ENCODE results near the gene PDYN. TPM values are rescaled to one million over a fixed set of nuclear protein-coding genes. Genes with fewer than 3 reads are reported as not detected.

Gene PDYN
- total RNA-seq, 2 donors from 2014 or later, result not detected

GRCh38 chr20:1997483-1998192 is 3.8 kb upstream of the PDYN start:
- no peak for ATAC-seq
- DNase-seq, result no peak
- intact Hi-C loops (cut with DNase I), result no loop called here

GRCh38 chr20:1995531-1996310 is 1.9 kb upstream of the PDYN start:
- DNase-seq, result no peak
- intact Hi-C loops (cut with DNase I), result no loop called here
- no peak for ATAC-seq

- no peak for DNase-seq
- intact Hi-C loops (cut with DNase I), result no loop called here
- no peak for ATAC-seq
These were observed 769 bp upstream of the PDYN start for GRCh38 chr20:1994627-1995026.

GRCh38 chr20:1992359-1993110 is 1.3 kb downstream of the PDYN start:
- DNase-seq, result no peak
- ATAC-seq, result no peak
- intact Hi-C loops (cut with DNase I), result no loop called here

GRCh38 chr20:1987826-1988225 is 6.0 kb downstream of the PDYN start:
- peak in 1 of 2 donors; percentile 78 for ATAC-seq
- DNase-seq, result no peak
- intact Hi-C loops (cut with DNase I), result no loop called here

GRCh38 chr20:1983301-1983700 is 10.6 kb downstream of the PDYN start:
- ATAC-seq, result no peak
- intact Hi-C loops (cut with DNase I), result no loop called here
- no peak for DNase-seq

GRCh38 chr20:1982686-1983085 is 11.2 kb downstream of the PDYN start:
- DNase-seq, result no peak
- ATAC-seq, result no peak
- intact Hi-C loops (cut with DNase I), result no loop called here

- DNase-seq, result no peak
- intact Hi-C loops (cut with DNase I), result loop anchor here in 1 of 2 donors (10.0 kb wide), 1 partner anchor 106 kb away; no protein-coding TSS in a partner anchor
- ATAC-seq, result no peak
These were observed 14.6 kb downstream of the PDYN start for GRCh38 chr20:1979106-1979778.

GRCh38 chr20:1975291-1975690 is 18.6 kb downstream of the PDYN start:
- DNase-seq, result no peak
- intact Hi-C loops (cut with DNase I), result loop anchor here in 1 of 2 donors (10.0 kb wide), 1 partner anchor 110 kb away; no protein-coding TSS in a partner anchor
- ATAC-seq, result no peak

- ATAC-seq (no peak), DNase-seq (no peak)
- intact Hi-C loops (cut with DNase I), result loop anchor here in 1 of 2 donors (10.0 kb wide), 1 partner anchor 111 kb away; no protein-coding TSS in a partner anchor
These were observed 20.0 kb downstream of the PDYN start for GRCh38 chr20:1973601-1974440.

GRCh38 chr20:1971893-1972586 is 21.8 kb downstream of the PDYN start:
- no peak for ATAC-seq
- intact Hi-C loops (cut with DNase I), result loop anchor here in 1 of 2 donors (10.0 kb wide), 1 partner anchor 113 kb away; no protein-coding TSS in a partner anchor
- no peak for DNase-seq

GRCh38 chr20:1968964-1969363 is 24.9 kb downstream of the PDYN start:
- ATAC-seq (no peak), DNase-seq (no peak)
- intact Hi-C loops (cut with DNase I), result loop anchor here (5.0 to 10.0 kb wide), 3 partner anchors 203 to 486 kb away; no protein-coding TSS in a partner anchor

- DNase-seq, result peak; percentile 84
- peak; percentile 89 to 90 for ATAC-seq
- intact Hi-C loops (cut with DNase I), result loop anchor here (1.0 to 10.0 kb wide), 4 partner anchors 204 to 489 kb away; no protein-coding TSS in a partner anchor
These were observed 28.1 kb downstream of the PDYN start for GRCh38 chr20:1965520-1966351.

- intact Hi-C loops (cut with DNase I), result loop anchor here (1.0 to 10.0 kb wide), 4 partner anchors 204 to 490 kb away; no protein-coding TSS in a partner anchor
- ATAC-seq (no peak), DNase-seq (no peak)
These were observed 29.0 kb downstream of the PDYN start for GRCh38 chr20:1964659-1965405.

GRCh38 chr20:1964061-1964460 is 29.8 kb downstream of the PDYN start:
- no peak for ATAC-seq
- DNase-seq, result no peak
- intact Hi-C loops (cut with DNase I), result loop anchor here in 1 of 2 donors (10.0 kb wide), 1 partner anchor 491 kb away; no protein-coding TSS in a partner anchor

GRCh38 chr20:1961374-1961773 is 32.5 kb downstream of the PDYN start:
- ATAC-seq (no peak), DNase-seq (no peak)
- intact Hi-C loops (cut with DNase I), result loop anchor here in 1 of 2 donors (10.0 kb wide), 1 partner anchor 493 kb away; no protein-coding TSS in a partner anchor

Measured in left cardiac atrium (tissue), 4 donors.